ENCODE data around the gene PGA5.
"Not testable (repeated sequence)": the region's sequence is repeated elsewhere in the genome, so short reads cannot be mapped to it uniquely, and the experiment has no call there.

PGA5 gene

GRCh38 chr11:61232548-61233145 lies 8.3 kb upstream of the PGA5 start:
- FAIRE-seq; DNase-seq (ENCODE audit: insufficient read length, low spot score): not testable (repeated sequence)

DNA sequence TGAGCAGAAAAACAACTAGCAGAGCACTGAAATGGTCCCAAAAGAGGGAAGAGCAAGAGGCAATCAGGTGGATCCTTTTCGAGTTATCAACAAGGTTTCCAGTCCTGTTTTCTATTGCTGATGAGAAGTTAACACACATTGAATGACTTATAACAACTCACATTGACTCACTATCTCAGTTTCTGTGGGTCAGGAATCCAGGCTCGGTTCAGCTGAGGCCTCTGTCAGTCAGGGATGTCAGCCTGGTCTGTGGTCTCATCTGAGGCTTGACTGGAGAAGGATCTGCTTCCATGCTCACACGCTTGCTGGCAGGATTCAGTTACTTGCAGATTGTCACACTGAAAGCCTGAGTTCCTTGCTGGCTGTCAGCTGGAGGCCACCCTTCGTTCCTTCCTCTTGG lies 3.8 kb upstream of the PGA5 start:
- not testable (repeated sequence) for FAIRE-seq; DNase-seq (ENCODE audit: insufficient read length, low spot score)

DNA sequence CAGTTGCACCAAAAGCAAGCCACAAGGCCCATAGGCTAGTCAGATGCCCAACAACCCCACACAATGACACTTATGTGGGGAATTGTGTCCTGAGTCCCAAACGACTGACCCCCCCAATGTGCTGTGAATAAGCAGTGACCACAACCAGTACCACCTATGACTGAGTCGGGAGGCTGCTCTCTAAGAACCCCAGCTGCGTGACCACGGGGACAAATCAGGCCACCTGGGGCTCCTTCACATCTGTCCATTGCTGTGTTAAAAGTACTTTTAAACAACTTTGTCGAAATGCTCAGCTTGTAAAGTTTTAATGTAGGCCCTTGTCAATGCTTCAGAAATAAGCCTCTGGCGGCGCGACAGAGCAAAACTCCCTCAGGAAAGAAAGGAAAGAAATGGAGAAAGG lies 687 bp upstream of the PGA5 start:
- DNase-seq (ENCODE audit: insufficient read length, low spot score); FAIRE-seq: not testable (repeated sequence)

GRCh38 chr11:61241526-61241925 lies 551 bp downstream of the PGA5 start:
- not testable (repeated sequence) for FAIRE-seq; DNase-seq (ENCODE audit: insufficient read length, low spot score)

GRCh38 chr11:61245284-61245964 lies 4.4 kb downstream of the PGA5 start:
- FAIRE-seq = not testable (repeated sequence)

GRCh38 chr11:61248071-61248470 lies 7.1 kb downstream of the PGA5 start:
- FAIRE-seq; DNase-seq (ENCODE audit: insufficient read length, low spot score): not testable (repeated sequence)

More at GRCh38 chr11:61245284-61245964, 4.4 kb downstream of the PGA5 start:
- not testable (repeated sequence) for DNase-seq (ENCODE audit: insufficient read length, low spot score)

DNA sequence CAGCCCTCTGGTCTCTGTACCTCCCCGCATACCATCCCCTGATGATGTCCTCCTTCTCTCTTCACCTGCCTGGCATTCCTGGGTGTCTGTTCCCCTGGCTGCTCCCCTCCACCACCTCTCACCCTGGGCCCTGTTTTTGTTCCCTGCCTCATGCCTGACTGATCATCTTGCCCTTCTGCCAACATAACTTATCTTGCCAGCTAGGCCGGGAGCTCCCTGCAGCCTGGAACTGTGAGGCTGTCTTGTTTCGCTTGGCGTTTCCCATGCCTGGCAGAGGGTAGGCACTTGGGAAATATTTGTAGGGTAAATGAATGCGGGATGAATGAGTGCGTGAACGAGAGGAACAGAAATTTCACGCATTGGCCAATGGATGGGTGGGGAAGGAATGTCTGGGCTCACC lies 8.2 kb downstream of the PGA5 start:
- not testable (repeated sequence) for DNase-seq (ENCODE audit: insufficient read length, low spot score); FAIRE-seq

GRCh38 chr11:61250796-61251765 lies 10.1 kb downstream of the PGA5 start:
- FAIRE-seq; DNase-seq (ENCODE audit: insufficient read length, low spot score): not testable (repeated sequence)

DNA sequence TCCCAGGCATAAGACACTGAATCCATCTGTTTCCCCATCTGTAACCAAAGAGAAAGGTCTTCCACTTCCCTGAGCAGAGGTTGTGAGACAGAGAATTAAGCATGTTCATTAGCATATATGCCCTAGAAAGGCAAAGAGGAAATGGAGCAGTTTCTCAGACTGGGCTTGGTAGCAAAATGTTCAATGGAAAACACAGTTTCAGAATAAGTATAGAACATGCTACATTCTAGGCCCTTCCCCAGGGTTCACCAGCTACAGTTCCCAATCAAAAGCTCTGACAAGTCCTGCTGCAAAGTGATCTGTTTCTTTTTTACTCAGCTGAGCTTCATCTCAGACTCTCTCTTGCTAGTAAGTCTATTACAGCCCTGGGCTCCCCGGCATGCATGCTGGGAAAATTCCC lies 11.4 kb downstream of the PGA5 start:
- not testable (repeated sequence) for FAIRE-seq; DNase-seq (ENCODE audit: insufficient read length, low spot score)

GRCh38 chr11:61254403-61255025 lies 13.5 kb downstream of the PGA5 start:
- TF ChIP-seq CTCF (IDR thresholded peaks at IDR 0.05; ENCODE audit: insufficient read depth, missing control alignments) = peak; percentile 89
- FAIRE-seq = no peak
- peak; percentile 87 for DNase-seq (ENCODE audit: insufficient read length, low spot score)

DNA sequence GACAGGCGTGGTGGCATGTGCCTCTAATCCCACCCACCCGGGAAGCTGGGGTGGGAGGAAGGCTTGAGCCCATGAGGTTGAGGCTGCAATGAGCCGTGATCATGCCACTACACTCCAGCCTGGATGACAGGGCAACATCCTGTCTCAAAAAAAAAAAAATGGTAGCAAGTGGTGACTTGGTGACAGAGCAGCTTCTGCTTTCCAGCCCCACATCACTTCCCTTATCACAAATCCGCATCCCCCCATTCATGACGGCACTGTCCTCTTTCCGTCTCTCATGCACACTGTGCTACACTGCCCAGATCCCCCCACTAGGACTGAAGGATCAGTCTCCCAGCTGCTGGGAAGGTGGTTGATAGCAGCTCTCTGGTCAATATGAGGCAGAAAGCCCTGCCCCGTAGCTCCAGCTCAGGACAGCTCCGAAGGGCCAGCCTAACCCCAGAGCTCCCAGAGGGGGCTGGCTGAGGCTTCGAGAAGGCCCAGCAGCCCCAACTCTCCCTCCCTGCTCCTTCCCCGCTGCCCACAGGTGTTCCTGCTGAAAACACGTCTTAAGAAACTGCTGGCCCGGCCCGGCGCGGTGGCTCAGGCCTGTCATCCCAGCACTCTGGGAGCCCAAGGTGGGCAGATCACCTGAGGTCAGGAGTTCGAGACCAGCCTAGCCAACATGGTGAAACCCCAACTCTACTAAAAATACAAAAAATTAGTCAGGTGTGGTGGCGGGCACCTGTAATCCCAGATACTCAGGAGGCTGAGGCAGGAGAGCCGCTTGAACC lies 15.9 kb downstream of the PGA5 start:
- FAIRE-seq (no peak), DNase-seq (ENCODE audit: insufficient read length, low spot score) (no peak)
- no peak for TF ChIP-seq CTCF (IDR thresholded peaks at IDR 0.05; ENCODE audit: insufficient read depth, missing control alignments)
